ENCODE results near the gene ST7.

Gene ST7

DNA sequence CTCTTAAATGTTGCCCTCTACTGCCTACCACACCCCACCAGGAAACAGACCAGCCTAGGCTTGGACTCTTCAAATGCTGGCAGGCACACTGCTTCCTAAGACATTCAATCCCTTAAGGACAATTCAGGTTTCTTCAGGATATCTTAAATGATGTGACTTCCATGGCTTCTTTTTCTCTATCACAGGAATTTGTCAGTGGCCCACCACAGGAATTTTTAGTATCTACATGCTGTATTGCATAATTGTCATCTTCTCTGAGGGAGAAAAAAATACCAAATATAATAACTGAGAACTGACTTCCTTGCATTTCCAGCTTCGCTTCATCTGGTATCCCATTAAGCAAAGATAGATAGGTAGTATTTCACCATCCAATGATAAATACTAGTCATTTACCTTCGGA lies 240.3 kb downstream of the ST7 start:
- Histone ChIP-seq H3K27me3 (ENCODE audit: insufficient read depth, low read length, poor library complexity, severe bottlenecking) (no peaks in the 10 kb centered on the region), H3K9me3 (ENCODE audit: insufficient read depth, low read depth, low read length) (no peaks in the 10 kb centered on the region), H3K4me3 (ENCODE audit: low read length, poor library complexity, severe bottlenecking) (no peak overlapping the region), H2AFZ (ENCODE audit: low read length) (no peak overlapping the region), H3K4me2 (ENCODE audit: low read depth, low read length, poor library complexity, severe bottlenecking) (no peak overlapping the region), H3K4me1 (ENCODE audit: insufficient read depth, low read length, poor library complexity, severe bottlenecking) (no peaks in the 10 kb centered on the region), H3K9me2 (replicated peaks; ENCODE audit: low read depth, low read length) (no peaks in the 10 kb centered on the region), H4K20me1 (ENCODE audit: insufficient read depth, low read length, poor library complexity, severe bottlenecking) (no peaks in the 10 kb centered on the region), H3K36me3 (ENCODE audit: insufficient read depth, low read length) (no peaks in the 10 kb centered on the region), H3K9ac (ENCODE audit: low read depth, low read length, poor library complexity, severe bottlenecking) (no peak overlapping the region), H3K79me2 (ENCODE audit: insufficient read depth, low read length) (no peaks in the 10 kb centered on the region), H3F3A (ENCODE audit: low read depth) (no peaks in the 10 kb centered on the region)
- TF ChIP-seq, protein P1, sequence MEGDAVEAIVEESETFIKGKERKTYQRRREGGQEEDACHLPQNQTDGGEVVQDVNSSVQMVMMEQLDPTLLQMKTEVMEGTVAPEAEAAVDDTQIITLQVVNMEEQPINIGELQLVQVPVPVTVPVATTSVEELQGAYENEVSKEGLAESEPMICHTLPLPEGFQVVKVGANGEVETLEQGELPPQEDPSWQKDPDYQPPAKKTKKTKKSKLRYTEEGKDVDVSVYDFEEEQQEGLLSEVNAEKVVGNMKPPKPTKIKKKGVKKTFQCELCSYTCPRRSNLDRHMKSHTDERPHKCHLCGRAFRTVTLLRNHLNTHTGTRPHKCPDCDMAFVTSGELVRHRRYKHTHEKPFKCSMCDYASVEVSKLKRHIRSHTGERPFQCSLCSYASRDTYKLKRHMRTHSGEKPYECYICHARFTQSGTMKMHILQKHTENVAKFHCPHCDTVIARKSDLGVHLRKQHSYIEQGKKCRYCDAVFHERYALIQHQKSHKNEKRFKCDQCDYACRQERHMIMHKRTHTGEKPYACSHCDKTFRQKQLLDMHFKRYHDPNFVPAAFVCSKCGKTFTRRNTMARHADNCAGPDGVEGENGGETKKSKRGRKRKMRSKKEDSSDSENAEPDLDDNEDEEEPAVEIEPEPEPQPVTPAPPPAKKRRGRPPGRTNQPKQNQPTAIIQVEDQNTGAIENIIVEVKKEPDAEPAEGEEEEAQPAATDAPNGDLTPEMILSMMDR (conservative IDR thresholded peaks at IDR 0.05; ENCODE audit: low read length) = no peak
- TF ChIP-seq EZH2phosphoT487 (IDR thresholded peaks at IDR 0.05; ENCODE audit: borderline replicate concordance) = no peak

DNA sequence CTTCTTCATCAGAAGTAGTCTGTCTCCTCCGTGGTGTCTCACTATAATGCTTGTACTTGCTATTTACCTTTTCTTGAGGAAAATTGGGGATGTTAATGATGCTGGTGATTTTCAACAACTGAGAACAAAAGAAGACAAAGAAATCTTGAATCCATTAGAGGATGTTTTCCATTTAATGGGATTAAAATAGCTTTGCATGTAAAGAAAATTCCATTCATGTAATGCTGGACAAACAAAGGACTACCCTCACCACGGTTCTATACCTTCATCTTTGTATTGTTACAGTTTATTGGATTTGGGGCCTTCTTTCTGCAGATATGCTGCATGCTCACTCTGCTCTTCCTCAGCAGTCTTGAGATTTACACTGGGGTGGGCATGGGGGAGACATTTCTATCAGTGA lies 241.1 kb downstream of the ST7 start:
- Histone ChIP-seq H3K4me2 (ENCODE audit: low read depth, low read length, poor library complexity, severe bottlenecking) (no peak overlapping the region), H3K4me1 (ENCODE audit: insufficient read depth, low read length, poor library complexity, severe bottlenecking) (no peaks in the 10 kb centered on the region), H3K36me3 (ENCODE audit: insufficient read depth, low read length) (no peaks in the 10 kb centered on the region), H3K27me3 (ENCODE audit: insufficient read depth, low read length, poor library complexity, severe bottlenecking) (no peaks in the 10 kb centered on the region), H2AFZ (ENCODE audit: low read length) (no peak overlapping the region), H3K9ac (ENCODE audit: low read depth, low read length, poor library complexity, severe bottlenecking) (no peak overlapping the region), H3F3A (ENCODE audit: low read depth) (no peaks in the 10 kb centered on the region), H3K9me3 (ENCODE audit: insufficient read depth, low read depth, low read length) (no peaks in the 10 kb centered on the region), H3K79me2 (ENCODE audit: insufficient read depth, low read length) (no peaks in the 10 kb centered on the region), H3K9me2 (replicated peaks; ENCODE audit: low read depth, low read length) (no peaks in the 10 kb centered on the region), H3K4me3 (ENCODE audit: low read length, poor library complexity, severe bottlenecking) (no peak overlapping the region), H4K20me1 (ENCODE audit: insufficient read depth, low read length, poor library complexity, severe bottlenecking) (no peaks in the 10 kb centered on the region)
- TF ChIP-seq, protein P1 (conservative IDR thresholded peaks at IDR 0.05; ENCODE audit: low read length) = no peak
- TF ChIP-seq EZH2phosphoT487 (IDR thresholded peaks at IDR 0.05; ENCODE audit: borderline replicate concordance) = no peak

DNA sequence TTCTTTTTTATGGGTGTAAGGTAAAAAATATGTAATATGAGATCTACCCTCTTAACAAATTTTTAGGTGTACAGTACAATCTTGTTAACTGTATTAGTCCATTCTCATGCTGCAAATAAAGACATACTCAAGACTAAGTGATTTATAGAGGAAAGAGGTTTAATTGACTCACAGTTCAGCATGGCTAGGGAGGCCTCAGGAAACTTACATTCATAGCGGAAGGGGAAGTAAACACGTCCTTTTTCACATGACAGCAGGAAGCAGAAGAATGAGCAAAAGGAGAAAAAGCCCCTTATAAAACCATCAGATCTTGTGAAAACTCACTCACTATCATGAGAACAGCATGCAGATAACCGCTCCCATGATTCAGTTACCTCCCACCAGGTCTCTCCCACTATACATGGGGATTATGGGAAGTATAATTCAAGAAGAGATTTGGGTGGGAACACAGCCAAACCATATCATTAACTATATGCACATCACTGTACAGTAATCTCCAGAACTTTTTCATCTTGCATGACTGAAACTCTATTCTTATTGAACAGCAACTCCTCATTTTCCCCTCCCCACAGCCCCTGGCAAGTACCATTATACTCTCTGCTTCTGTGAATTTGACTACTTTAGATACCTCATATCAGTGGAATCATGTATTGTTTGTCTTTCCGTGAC lies 242.2 kb downstream of the ST7 start:
- Histone ChIP-seq H3K9me2 (replicated peaks; ENCODE audit: low read depth, low read length) (no peaks in the 10 kb centered on the region), H3K27me3 (ENCODE audit: insufficient read depth, low read length, poor library complexity, severe bottlenecking) (no peaks in the 10 kb centered on the region), H3F3A (ENCODE audit: low read depth) (no peaks in the 10 kb centered on the region), H3K9ac (ENCODE audit: low read depth, low read length, poor library complexity, severe bottlenecking) (no peak overlapping the region), H3K36me3 (ENCODE audit: insufficient read depth, low read length) (no peaks in the 10 kb centered on the region), H4K20me1 (ENCODE audit: insufficient read depth, low read length, poor library complexity, severe bottlenecking) (no peaks in the 10 kb centered on the region), H3K9me3 (ENCODE audit: insufficient read depth, low read depth, low read length) (no peaks in the 10 kb centered on the region), H3K79me2 (ENCODE audit: insufficient read depth, low read length) (no peaks in the 10 kb centered on the region), H3K4me2 (ENCODE audit: low read depth, low read length, poor library complexity, severe bottlenecking) (no peak overlapping the region), H3K4me3 (ENCODE audit: low read length, poor library complexity, severe bottlenecking) (no peak overlapping the region), H2AFZ (ENCODE audit: low read length) (no peak overlapping the region), H3K4me1 (ENCODE audit: insufficient read depth, low read length, poor library complexity, severe bottlenecking) (no peaks in the 10 kb centered on the region)
- TF ChIP-seq, protein P1 (conservative IDR thresholded peaks at IDR 0.05; ENCODE audit: low read length) = no peak
- no peak for TF ChIP-seq EZH2phosphoT487 (IDR thresholded peaks at IDR 0.05; ENCODE audit: borderline replicate concordance)
